Measurements from ENCODE around the gene LIN7A. TPM values are rescaled to one million over a fixed set of nuclear protein-coding genes. Genes with fewer than 3 reads are reported as not detected.

The LIN7A gene
- total RNA-seq, 4 donors from 2014 or later = 5.3 to 9.3 (median 5.6) TPM

- no peaks in the 10 kb centered on the region for H3K36me3 ChIP-seq
- H3K27me3 ChIP-seq = no peaks in the 10 kb centered on the region
- TF ChIP-seq EP300 (IDR thresholded peaks at IDR 0.05) (no peak), CTCF (IDR thresholded peaks at IDR 0.05) (no peak), POLR2A (IDR thresholded peaks at IDR 0.05; ENCODE audit: low read depth) (no peak), POLR2AphosphoS5 (IDR thresholded peaks at IDR 0.05) (no peak)
- H3K4me3 ChIP-seq = no peak overlapping the region
- DNase-seq (ENCODE audit: extremely low spot score) = no peak
- intact Hi-C loops (cut with DNase I) = no loop called here
- H3K9me3 ChIP-seq = no peaks in the 10 kb centered on the region
- H3K4me1 ChIP-seq = peaks cover 0 to 3% (median 0%) of the 10 kb centered on the region in 4 donors
- WGBS = 80% methylated on average over 3 of the region's 3 CpGs
- no peak overlapping the region for H3K27ac ChIP-seq (replicated peaks in 1 of 4)
Observed at GRCh38 chr12:80894179-80894578, 43.6 kb downstream of the LIN7A start.

GRCh38 chr12:80892597-80893445 is 44.9 kb downstream of the LIN7A start:
- DNase-seq (ENCODE audit: extremely low spot score) = no peak
- 76% methylated on average over 7 of the region's 7 CpGs for whole genome bisulfite sequencing
- no peaks in the 10 kb centered on the region for H3K27me3 ChIP-seq

GRCh38 chr12:80884651-80885050 is 53.1 kb downstream of the LIN7A start:
- intact Hi-C loops (cut with DNase I) = no loop called here

More at GRCh38 chr12:80892597-80893445, 44.9 kb downstream of the LIN7A start:
- TF ChIP-seq EP300 (IDR thresholded peaks at IDR 0.05) (no peak), CTCF (IDR thresholded peaks at IDR 0.05) (no peak), POLR2AphosphoS5 (IDR thresholded peaks at IDR 0.05) (no peak), POLR2A (IDR thresholded peaks at IDR 0.05; ENCODE audit: low read depth) (no peak)
- Histone ChIP-seq H3K36me3 (no peaks in the 10 kb centered on the region), H3K9me3 (no peaks in the 10 kb centered on the region), H3K27ac (replicated peaks in 1 of 4) (no peak overlapping the region), H3K4me1 (peaks cover 0 to 3% (median 0%) of the 10 kb centered on the region in 4 donors), H3K4me3 (no peak overlapping the region)
- intact Hi-C loops (cut with DNase I) = no loop called here

GRCh38 chr12:80881106-80881505 is 56.6 kb downstream of the LIN7A start:
- intact Hi-C loops (cut with DNase I) = no loop called here
- Histone ChIP-seq H3K9me3 (no peaks in the 10 kb centered on the region), H3K36me3 (no peaks in the 10 kb centered on the region), H3K27ac (replicated peaks in 1 of 4) (no peak overlapping the region), H3K27me3 (no peaks in the 10 kb centered on the region), H3K4me3 (no peak overlapping the region), H3K4me1 (peaks cover 11 to 24% (median 17%) of the 10 kb centered on the region in 4 donors)
- DNase-seq (ENCODE audit: extremely low spot score) = no peak
- no peak for TF ChIP-seq POLR2AphosphoS5 (IDR thresholded peaks at IDR 0.05)
- TF ChIP-seq EP300 (IDR thresholded peaks at IDR 0.05) = no peak
- no peak for TF ChIP-seq CTCF (IDR thresholded peaks at IDR 0.05)
- no peak for TF ChIP-seq POLR2A (IDR thresholded peaks at IDR 0.05; ENCODE audit: low read depth)

More at GRCh38 chr12:80884651-80885050, 53.1 kb downstream of the LIN7A start:
- Histone ChIP-seq H3K4me1 (peaks cover 0 to 8% (median 4%) of the 10 kb centered on the region in 4 donors), H3K27me3 (no peaks in the 10 kb centered on the region), H3K27ac (replicated peaks in 1 of 4) (no peak overlapping the region), H3K9me3 (no peaks in the 10 kb centered on the region), H3K4me3 (no peak overlapping the region), H3K36me3 (no peaks in the 10 kb centered on the region)
- WGBS = 87% methylated on average over 1 of the region's 1 CpG
- no peak for DNase-seq (ENCODE audit: extremely low spot score)
- TF ChIP-seq CTCF (IDR thresholded peaks at IDR 0.05) (no peak), POLR2AphosphoS5 (IDR thresholded peaks at IDR 0.05) (no peak), POLR2A (IDR thresholded peaks at IDR 0.05; ENCODE audit: low read depth) (no peak), EP300 (IDR thresholded peaks at IDR 0.05) (no peak)

Measured in esophagus muscularis mucosa (tissue), 4 donors.